ENCODE results near the gene CKB.

DNA sequence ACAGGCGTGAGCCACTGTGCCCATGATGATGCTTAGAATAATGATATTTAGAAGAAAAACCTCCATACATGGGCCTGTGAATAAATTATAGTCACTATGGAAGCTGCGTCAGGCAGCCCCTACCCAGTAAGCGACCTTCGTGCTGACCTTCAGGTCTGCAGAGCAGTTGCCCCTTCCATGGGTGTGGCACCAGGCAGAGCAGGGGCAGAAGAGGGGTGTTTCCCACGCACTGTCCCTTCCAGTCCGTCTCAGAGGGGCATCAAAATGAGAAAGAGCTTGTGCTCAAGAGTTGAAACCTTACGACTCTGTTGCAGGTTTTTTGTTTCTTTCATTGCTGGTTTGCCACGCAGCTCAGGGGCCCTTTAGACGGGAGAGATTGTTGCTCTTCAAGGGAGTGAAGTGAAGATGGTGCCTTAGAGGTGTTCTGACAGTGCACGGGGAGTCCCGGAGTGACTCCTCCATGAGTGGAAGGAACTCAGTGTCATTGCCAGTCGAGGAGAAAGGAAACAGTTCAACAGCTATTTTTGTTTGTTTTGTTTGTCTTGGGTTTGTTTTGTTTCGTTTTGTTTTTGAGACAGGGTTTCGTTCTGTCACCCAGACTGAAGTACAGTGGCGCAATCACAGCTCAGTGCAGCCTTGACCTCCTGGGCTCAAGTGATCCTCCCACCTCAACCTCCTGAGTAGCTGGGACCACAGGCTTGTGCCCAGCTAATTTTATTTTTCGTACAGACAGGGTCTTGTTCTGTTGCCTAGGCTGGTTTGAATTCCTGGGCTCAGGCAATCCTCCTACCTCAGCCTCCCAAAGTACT lies 13.9 kb downstream of the CKB start:
- TF ChIP-seq, protein P1, sequence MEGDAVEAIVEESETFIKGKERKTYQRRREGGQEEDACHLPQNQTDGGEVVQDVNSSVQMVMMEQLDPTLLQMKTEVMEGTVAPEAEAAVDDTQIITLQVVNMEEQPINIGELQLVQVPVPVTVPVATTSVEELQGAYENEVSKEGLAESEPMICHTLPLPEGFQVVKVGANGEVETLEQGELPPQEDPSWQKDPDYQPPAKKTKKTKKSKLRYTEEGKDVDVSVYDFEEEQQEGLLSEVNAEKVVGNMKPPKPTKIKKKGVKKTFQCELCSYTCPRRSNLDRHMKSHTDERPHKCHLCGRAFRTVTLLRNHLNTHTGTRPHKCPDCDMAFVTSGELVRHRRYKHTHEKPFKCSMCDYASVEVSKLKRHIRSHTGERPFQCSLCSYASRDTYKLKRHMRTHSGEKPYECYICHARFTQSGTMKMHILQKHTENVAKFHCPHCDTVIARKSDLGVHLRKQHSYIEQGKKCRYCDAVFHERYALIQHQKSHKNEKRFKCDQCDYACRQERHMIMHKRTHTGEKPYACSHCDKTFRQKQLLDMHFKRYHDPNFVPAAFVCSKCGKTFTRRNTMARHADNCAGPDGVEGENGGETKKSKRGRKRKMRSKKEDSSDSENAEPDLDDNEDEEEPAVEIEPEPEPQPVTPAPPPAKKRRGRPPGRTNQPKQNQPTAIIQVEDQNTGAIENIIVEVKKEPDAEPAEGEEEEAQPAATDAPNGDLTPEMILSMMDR (IDR thresholded peaks at IDR 0.05): no peak
- TF ChIP-seq POLR2A (IDR thresholded peaks at IDR 0.05): no peak
